Measurements from ENCODE around the gene AFDN.
A peak's percentile ranks its signal among the peaks of the same experiment; 100 is the strongest.

AFDN gene

GRCh38 chr6:167795321-167795811, 31.3 kb upstream of the AFDN start:
- intact Hi-C loops (cut with DNase I), result no loop called here
- peak in 1 of 10 donors; percentile 52 for DNase-seq

- intact Hi-C loops (cut with DNase I), result no loop called here
- DNase-seq, result no peak
Observed at GRCh38 chr6:167795874-167796191, 30.9 kb upstream of the AFDN start.

GRCh38 chr6:167796192-167796981, 30.3 kb upstream of the AFDN start:
- peak in 8 of 10 donors; percentile 20 to 87 (median 43) for DNase-seq
- intact Hi-C loops (cut with DNase I), result no loop called here

- intact Hi-C loops (cut with DNase I), result no loop called here
- DNase-seq, result peak in 1 of 10 donors; percentile 67
Observed at GRCh38 chr6:167797011-167797471, 29.7 kb upstream of the AFDN start.

- intact Hi-C loops (cut with DNase I), result no loop called here
- DNase-seq, result peak in 1 of 10 donors; percentile 8
Observed at GRCh38 chr6:167797476-167798265, 29.0 kb upstream of the AFDN start.

- peak in 1 of 10 donors; percentile 62 for DNase-seq
- intact Hi-C loops (cut with DNase I), result no loop called here
Observed at GRCh38 chr6:167798453-167798852, 28.3 kb upstream of the AFDN start.

- peak in 6 of 10 donors; percentile 19 to 89 (median 38) for DNase-seq
- intact Hi-C loops (cut with DNase I), result no loop called here
Observed at GRCh38 chr6:167799033-167799821, 27.5 kb upstream of the AFDN start.

- intact Hi-C loops (cut with DNase I), result no loop called here
- peak in 1 of 10 donors; percentile 67 for DNase-seq
Observed at GRCh38 chr6:167800549-167800948, 26.2 kb upstream of the AFDN start.

GRCh38 chr6:167801263-167801662, 25.4 kb upstream of the AFDN start:
- peak in 1 of 10 donors; percentile 4 for DNase-seq
- intact Hi-C loops (cut with DNase I), result no loop called here

- intact Hi-C loops (cut with DNase I), result no loop called here
- DNase-seq, result peak in 1 of 10 donors; percentile 3
Observed at GRCh38 chr6:167802339-167802738, 24.4 kb upstream of the AFDN start.

GRCh38 chr6:167803816-167804215, 22.9 kb upstream of the AFDN start:
- intact Hi-C loops (cut with DNase I), result no loop called here
- DNase-seq, result peak in 1 of 10 donors; percentile 47

- intact Hi-C loops (cut with DNase I), result no loop called here
- peak in 1 of 10 donors; percentile 68 for DNase-seq
Observed at GRCh38 chr6:167804281-167805013, 22.3 kb upstream of the AFDN start.

GRCh38 chr6:167805349-167806060, 21.2 kb upstream of the AFDN start:
- no peak for DNase-seq
- intact Hi-C loops (cut with DNase I), result no loop called here

- intact Hi-C loops (cut with DNase I), result no loop called here
- peak in 1 of 10 donors; percentile 12 for DNase-seq
Observed at GRCh38 chr6:167806061-167806700, 20.5 kb upstream of the AFDN start.

GRCh38 chr6:167807200-167807599, 19.5 kb upstream of the AFDN start:
- peak in 1 of 10 donors; percentile 52 for DNase-seq
- intact Hi-C loops (cut with DNase I), result no loop called here

GRCh38 chr6:167807756-167808155, 19.0 kb upstream of the AFDN start:
- intact Hi-C loops (cut with DNase I), result no loop called here
- peak in 1 of 10 donors; percentile 5 for DNase-seq

- no peak for DNase-seq
- intact Hi-C loops (cut with DNase I), result no loop called here
Observed at GRCh38 chr6:167811040-167811439, 15.7 kb upstream of the AFDN start.

- DNase-seq, result no peak
- intact Hi-C loops (cut with DNase I), result no loop called here
Observed at GRCh38 chr6:167811442-167812087, 15.1 kb upstream of the AFDN start.

Measured in posterior cingulate gyrus (tissue), 11 donors.